ENCODE data around the gene GCC1.

GRCh38 chr7:127550247-127550646 lies 35.1 kb downstream of the GCC1 start:
- TF ChIP-seq YY1 (IDR thresholded peaks at IDR 0.05; ENCODE audit: insufficient read depth, insufficient read length), result no peak
- no peak for TF ChIP-seq SUZ12 (IDR thresholded peaks at IDR 0.05; ENCODE audit: extremely low read depth, insufficient read depth, insufficient read length)

All from NT2/D1 (cell line).